ENCODE data around the gene TTC4. TPM values are rescaled to one million over a fixed set of nuclear protein-coding genes. Genes with fewer than 3 reads are reported as not detected.

TTC4 gene
- total RNA-seq, 5 donors from 2014 or later (not counting 1 experiment from before 2014, with no cell fraction given): 9.6 to 25.1 (median 22.2) TPM

- Mint-ChIP-seq H3K27me3 (no peaks in the 10 kb centered on the region), H3K4me3 (no peak overlapping the region), H3K4me1 (no peaks in the 10 kb centered on the region), H3K36me3 (peaks cover 60% of the 10 kb centered on the region), H3K27ac (no peak overlapping the region), H3K9me3 (no peaks in the 10 kb centered on the region)
- Histone ChIP-seq H3K9me3 (no peaks in the 10 kb centered on the region), H3K4me3 (ENCODE audit: control insufficient read depth in 1 of 2, extremely low read depth in 1 of 2, low read length in 1 of 2) (no peak overlapping the region), H3K27ac (ENCODE audit: low read length) (no peak overlapping the region), H3K36me3 (ENCODE audit: control insufficient read depth in 2 of 2, extremely low read depth in 1 of 2, insufficient read depth in 1 of 2, low read length in 1 of 2) (peaks cover 13 to 82% of the 10 kb centered on the region in 2 donors), H3K27me3 (replicated peaks in 1 of 2; ENCODE audit: control insufficient read depth in 2 of 2, extremely low read depth in 1 of 2, insufficient read depth in 2 of 2, low read length in 1 of 2) (no peaks in the 10 kb centered on the region), H3K4me1 (ENCODE audit: control insufficient read depth in 1 of 2, extremely low read depth in 1 of 2, insufficient read depth in 2 of 2, low read length in 2 of 2) (no peaks in the 10 kb centered on the region)
- no CpG with 5 or more reads among the region's 6 CpGs for WGBS (ENCODE audit: insufficient coverage)
- ChIA-PET CTCF (no interaction called here), POLR2A (no interaction called here)
- DNase-seq: no peak
- ATAC-seq (replicated peaks in 1 of 4): no peak
Measured at GRCh38 chr1:54738244-54738643, 22.6 kb downstream of the TTC4 start.

- POLR2A ChIA-PET: no interaction called here
Measured at GRCh38 chr1:54741531-54741930, 25.9 kb downstream of the TTC4 start.

GRCh38 chr1:54742282-54742681, 26.6 kb downstream of the TTC4 start:
- no peak for ATAC-seq (replicated peaks in 1 of 4)
- WGBS (ENCODE audit: insufficient coverage): 96% methylated on average over 3 of the region's 4 CpGs
- H3K27me3 Mint-ChIP-seq: no peaks in the 10 kb centered on the region
- Histone ChIP-seq H3K9me3 (no peaks in the 10 kb centered on the region), H3K36me3 (ENCODE audit: control insufficient read depth in 2 of 2, extremely low read depth in 1 of 2, insufficient read depth in 1 of 2, low read length in 1 of 2) (peaks cover 5 to 55% of the 10 kb centered on the region in 2 donors), H3K4me1 (ENCODE audit: control insufficient read depth in 1 of 2, extremely low read depth in 1 of 2, insufficient read depth in 2 of 2, low read length in 2 of 2) (no peaks in the 10 kb centered on the region), H3K27me3 (replicated peaks in 1 of 2; ENCODE audit: control insufficient read depth in 2 of 2, extremely low read depth in 1 of 2, insufficient read depth in 2 of 2, low read length in 1 of 2) (no peaks in the 10 kb centered on the region), H3K4me3 (ENCODE audit: control insufficient read depth in 1 of 2, extremely low read depth in 1 of 2, low read length in 1 of 2) (no peak overlapping the region), H3K27ac (ENCODE audit: low read length) (no peak overlapping the region)
- H3K9me3 Mint-ChIP-seq: no peaks in the 10 kb centered on the region
- H3K36me3 Mint-ChIP-seq: peaks cover 49% of the 10 kb centered on the region
- DNase-seq: no peak
- ChIA-PET CTCF (no interaction called here), POLR2A (no interaction called here)
- H3K4me3 Mint-ChIP-seq: no peak overlapping the region
- no peaks in the 10 kb centered on the region for H3K4me1 Mint-ChIP-seq
- H3K27ac Mint-ChIP-seq: no peak overlapping the region

More at GRCh38 chr1:54741531-54741930, 25.9 kb downstream of the TTC4 start:
- Mint-ChIP-seq H3K27ac (no peak overlapping the region), H3K4me3 (no peak overlapping the region), H3K4me1 (no peaks in the 10 kb centered on the region), H3K9me3 (no peaks in the 10 kb centered on the region), H3K36me3 (peaks cover 56% of the 10 kb centered on the region), H3K27me3 (no peaks in the 10 kb centered on the region)
- Histone ChIP-seq H3K27me3 (replicated peaks in 1 of 2; ENCODE audit: control insufficient read depth in 2 of 2, extremely low read depth in 1 of 2, insufficient read depth in 2 of 2, low read length in 1 of 2) (no peaks in the 10 kb centered on the region), H3K4me1 (ENCODE audit: control insufficient read depth in 1 of 2, extremely low read depth in 1 of 2, insufficient read depth in 2 of 2, low read length in 2 of 2) (no peaks in the 10 kb centered on the region), H3K9me3 (no peaks in the 10 kb centered on the region), H3K27ac (ENCODE audit: low read length) (no peak overlapping the region), H3K4me3 (ENCODE audit: control insufficient read depth in 1 of 2, extremely low read depth in 1 of 2, low read length in 1 of 2) (no peak overlapping the region), H3K36me3 (ENCODE audit: control insufficient read depth in 2 of 2, extremely low read depth in 1 of 2, insufficient read depth in 1 of 2, low read length in 1 of 2) (peaks cover 5 to 62% of the 10 kb centered on the region in 2 donors)
- CTCF ChIA-PET: no interaction called here
- ATAC-seq (replicated peaks in 1 of 4) (no peak), DNase-seq (no peak)
- WGBS (ENCODE audit: insufficient coverage): 93% methylated on average over 2 of the region's 4 CpGs

- peaks cover 38% of the 10 kb centered on the region for H3K36me3 Mint-ChIP-seq
- 98% methylated on average over 6 of the region's 12 CpGs for WGBS (ENCODE audit: insufficient coverage)
- H3K27ac Mint-ChIP-seq: no peak overlapping the region
- no peak overlapping the region for H3K4me3 ChIP-seq (ENCODE audit: control insufficient read depth in 1 of 2, extremely low read depth in 1 of 2, low read length in 1 of 2)
- H3K4me1 Mint-ChIP-seq: no peaks in the 10 kb centered on the region
- no peaks in the 10 kb centered on the region for H3K27me3 ChIP-seq (replicated peaks in 1 of 2; ENCODE audit: control insufficient read depth in 2 of 2, extremely low read depth in 1 of 2, insufficient read depth in 2 of 2, low read length in 1 of 2)
- H3K9me3 ChIP-seq: no peaks in the 10 kb centered on the region
- CTCF ChIA-PET: interaction anchor here in 1 of 2 donors (0.7 kb wide), 1 partner anchor 13 kb away, joined by 4 read pairs; no protein-coding TSS in a partner anchor
- H3K27ac ChIP-seq (ENCODE audit: low read length): no peak overlapping the region
- no peaks in the 10 kb centered on the region for H3K27me3 Mint-ChIP-seq
- DNase-seq (no peak), ATAC-seq (replicated peaks in 1 of 4) (no peak)
- POLR2A ChIA-PET: interaction anchor here (0.6 kb wide), 2 partner anchors 18 to 19 kb away, joined by 5 to 7 read pairs; no protein-coding TSS in a partner anchor
- no peaks in the 10 kb centered on the region for H3K9me3 Mint-ChIP-seq
- peaks cover 5 to 43% of the 10 kb centered on the region in 2 donors for H3K36me3 ChIP-seq (ENCODE audit: control insufficient read depth in 2 of 2, extremely low read depth in 1 of 2, insufficient read depth in 1 of 2, low read length in 1 of 2)
- no peaks in the 10 kb centered on the region for H3K4me1 ChIP-seq (ENCODE audit: control insufficient read depth in 1 of 2, extremely low read depth in 1 of 2, insufficient read depth in 2 of 2, low read length in 2 of 2)
- no peak overlapping the region for H3K4me3 Mint-ChIP-seq
Measured at GRCh38 chr1:54743416-54744226, 28.0 kb downstream of the TTC4 start.

- Mint-ChIP-seq H3K4me3 (no peak overlapping the region), H3K27ac (no peak overlapping the region), H3K4me1 (no peaks in the 10 kb centered on the region), H3K9me3 (no peaks in the 10 kb centered on the region), H3K36me3 (peaks cover 33% of the 10 kb centered on the region), H3K27me3 (no peaks in the 10 kb centered on the region)
- ATAC-seq (replicated peaks in 1 of 4): no peak
- no peak overlapping the region for H3K27ac ChIP-seq (ENCODE audit: low read length)
- H3K9me3 ChIP-seq: no peaks in the 10 kb centered on the region
- DNase-seq: no peak
- ChIA-PET CTCF (no interaction called here), POLR2A (no interaction called here)
- WGBS (ENCODE audit: insufficient coverage): no CpG with 5 or more reads among the region's 3 CpGs
- H3K4me1 ChIP-seq (ENCODE audit: control insufficient read depth in 1 of 2, extremely low read depth in 1 of 2, insufficient read depth in 2 of 2, low read length in 2 of 2): no peaks in the 10 kb centered on the region
- peaks cover 2 to 34% of the 10 kb centered on the region in 2 donors for H3K36me3 ChIP-seq (ENCODE audit: control insufficient read depth in 2 of 2, extremely low read depth in 1 of 2, insufficient read depth in 1 of 2, low read length in 1 of 2)
- no peak overlapping the region for H3K4me3 ChIP-seq (ENCODE audit: control insufficient read depth in 1 of 2, extremely low read depth in 1 of 2, low read length in 1 of 2)
- H3K27me3 ChIP-seq (replicated peaks in 1 of 2; ENCODE audit: control insufficient read depth in 2 of 2, extremely low read depth in 1 of 2, insufficient read depth in 2 of 2, low read length in 1 of 2): no peaks in the 10 kb centered on the region
Measured at GRCh38 chr1:54744696-54745095, 29.0 kb downstream of the TTC4 start.

- Mint-ChIP-seq H3K27me3 (no peaks in the 10 kb centered on the region), H3K4me1 (no peaks in the 10 kb centered on the region), H3K27ac (no peak overlapping the region), H3K4me3 (no peak overlapping the region), H3K36me3 (peaks cover 28% of the 10 kb centered on the region), H3K9me3 (no peaks in the 10 kb centered on the region)
- no peaks in the 10 kb centered on the region for H3K9me3 ChIP-seq
- H3K27me3 ChIP-seq (replicated peaks in 1 of 2; ENCODE audit: control insufficient read depth in 2 of 2, extremely low read depth in 1 of 2, insufficient read depth in 2 of 2, low read length in 1 of 2): no peaks in the 10 kb centered on the region
- peaks cover 0 to 28% of the 10 kb centered on the region in 2 donors for H3K36me3 ChIP-seq (ENCODE audit: control insufficient read depth in 2 of 2, extremely low read depth in 1 of 2, insufficient read depth in 1 of 2, low read length in 1 of 2)
- no peak for ATAC-seq (replicated peaks in 1 of 4)
- DNase-seq: no peak
- ChIA-PET CTCF (no interaction called here), POLR2A (no interaction called here)
- H3K27ac ChIP-seq (ENCODE audit: low read length): no peak overlapping the region
- H3K4me3 ChIP-seq (ENCODE audit: control insufficient read depth in 1 of 2, extremely low read depth in 1 of 2, low read length in 1 of 2): no peak overlapping the region
- WGBS (ENCODE audit: insufficient coverage): 87% methylated on average over 6 of the region's 6 CpGs
- no peaks in the 10 kb centered on the region for H3K4me1 ChIP-seq (ENCODE audit: control insufficient read depth in 1 of 2, extremely low read depth in 1 of 2, insufficient read depth in 2 of 2, low read length in 2 of 2)
Measured at GRCh38 chr1:54745274-54745673, 29.6 kb downstream of the TTC4 start.

All from T-cell (primary cell).